Spleen (tissue), 11 donors: ENCODE results near the gene GSTA2. TPM values are rescaled to one million over a fixed set of nuclear protein-coding genes. Genes with fewer than 3 reads are reported as not detected.

Experiments used
- DNase-seq: peaks from one replicate; pipeline ENCODE4 v3.0.0-alpha.2; 2020
- H3K27ac ChIP-seq, 8 donors: fragments of 200-600 bp; sonication (generic) in 7 of 8; 1 replicate in 4 of 8; 2 replicates in 4 of 8; pipeline versions ENCODE4 v1.5.0 to v1.8.0; 2016 to 2021; ENCODE audit warnings: inconsistent platforms in 4 of 8, mild to moderate bottlenecking in 4 of 8, moderate library complexity in 1 of 8
- H3K27me3 ChIP-seq, 7 donors: fragments of 200-600 bp; sonication (generic) in 6 of 7; replicated peaks in 1 of 7; 1 replicate in 4 of 7; 2 replicates in 3 of 7; pipeline versions ENCODE4 v1.5.0 to v1.8.0; 2016 to 2021; ENCODE audit warnings: inconsistent platforms in 3 of 7, mild to moderate bottlenecking in 1 of 7
- H3K36me3 ChIP-seq, 6 donors: fragments of 200-600 bp; sonication (generic) in 5 of 6; 1 replicate in 4 of 6; 2 replicates in 2 of 6; pipeline versions ENCODE4 v1.5.0 to v1.8.0; 2016 to 2021; ENCODE audit warnings: inconsistent platforms in 2 of 6
- H3K4me1 ChIP-seq, 6 donors: fragments of 200-600 bp; sonication (generic) in 5 of 6; 1 replicate in 3 of 6; 2 replicates in 3 of 6; pipeline versions ENCODE4 v1.5.0 to v1.8.0; 2016 to 2021; ENCODE audit warnings: inconsistent platforms in 3 of 6
- H3K4me3 ChIP-seq, 8 donors: fragments of 200-600 bp; sonication (generic) in 7 of 8; 1 replicate in 4 of 8; 2 replicates in 4 of 8; pipeline versions ENCODE4 v1.5.0 to v1.8.0; 2016 to 2021; ENCODE audit warnings: inconsistent platforms in 4 of 8, mild to moderate bottlenecking in 4 of 8, moderate library complexity in 2 of 8
- H3K9me3 ChIP-seq, 8 donors: fragments of 200-600 bp; sonication (generic) in 7 of 8; 1 replicate in 4 of 8; 2 replicates in 4 of 8; pipeline versions ENCODE4 v1.5.0 to v1.8.0; 2016 to 2021; ENCODE audit warnings: inconsistent platforms in 4 of 8
- CTCF ChIP-seq, 11 experiments: fragments of 200-600 bp in 7 of 11; fragments of 450-650 bp in 4 of 11; sonication (generic) in 4 of 11; IDR thresholded peaks in 8 of 11; conservative IDR thresholded peaks in 3 of 11; 1 replicate in 7 of 11; 2 replicates in 4 of 11; pipeline versions ENCODE4 v1.4.0 to v1.8.0; 2016 to 2021; ENCODE audit warnings: antibody characterized with exemption in 11 of 11, inconsistent platforms in 4 of 11, mild to moderate bottlenecking in 1 of 11
- POLR2A ChIP-seq, 3 donors: fragments of 450-650 bp; IDR thresholded peaks; one replicate each; pipeline ENCODE4 v1.5.1; 2017; ENCODE audit warnings: antibody characterized with exemption in 3 of 3, mild to moderate bottlenecking in 1 of 3
- POLR2AphosphoS5 ChIP-seq, 3 donors: sonication (generic); formaldehyde crosslinking; IDR thresholded peaks; one replicate each; pipeline ENCODE4 v1.5.1; 2017; ENCODE audit warnings: antibody characterized with exemption in 3 of 3
- WGBS, 5 donors: extraction: QIAGEN DNeasy Blood & Tissue Kit in 3 of 5; methylation state at CpG; one replicate each; pipeline versions ENCODE4 v1.1.5 to v1.1.7; 2013 to 2018; 5-methylcytosine and 5-hydroxymethylcytosine counted together
- intact Hi-C: fragments of 100-400 bp; cut with DNase I; formaldehyde crosslinking; loops from one replicate; pipeline ENCODE4 v1.15.0; 2023; ENCODE audit warnings: low total_unique reads
- polyA plus RNA-seq, 3 donors: library from polyadenylated mRNA; stranded (reverse); fragments of 200-250 nt; gene quantifications; one replicate each; pipeline ENCODE4 v1.2.1, GENCODE V29; 2013
- total RNA-seq, 7 donors: library from RNA; depleted of rRNA in 3 of 7; stranded (reverse); fragments of >200 nt in 3 of 7; fragmentation: NEBNext Ultra II Directional in 4 of 7; extraction: Animal tissue kit (Norgen Biotek cat#: 25700) in 4 of 7; gene quantifications; one replicate each; pipeline versions ENCODE4 v1.1.0 to v1.2.1, GENCODE V29; 2016 to 2021
- donor health status: healthy with polysubstance abuse.
- donor health status: DM: no; HTN: no; CAD: no; lungs with moderate emphysema.
- donor health status: DM: no; HTN: no; CAD: no.
- donor health status: Bipolar disorder and iron deficiency.
- donor health status: healthy.
- donor health status: DM: no; HTN: no; CAD: no.
- donor health status: DM: yes; HTN: yes; CAD: no.

Gene GSTA2
- total and polyA plus RNA-seq, 10 donors, result not detected

GRCh38 chr6:52727908-52728307 is 35.4 kb downstream of the GSTA2 start:
- 80 to 92% (median 84%) methylated on average over 2 of the region's 2 CpGs for WGBS, 5 donors
- Histone ChIP-seq H3K4me1 (no peaks in the 10 kb centered on the region), H3K36me3 (no peaks in the 10 kb centered on the region), H3K4me3 (no peak overlapping the region), H3K27me3 (no peaks in the 10 kb centered on the region), H3K27ac (no peak overlapping the region), H3K9me3 (no peaks in the 10 kb centered on the region)
- TF ChIP-seq CTCF (IDR thresholded peaks at IDR 0.05 in 8 of 11, conservative IDR thresholded peaks at IDR 0.05 in 3 of 11) (no peak), POLR2A (IDR thresholded peaks at IDR 0.05) (no peak), POLR2AphosphoS5 (IDR thresholded peaks at IDR 0.05) (no peak)
- DNase-seq, result no peak
- intact Hi-C loops, result no loop called here

- Histone ChIP-seq H3K4me3 (no peak overlapping the region), H3K27ac (no peak overlapping the region), H3K36me3 (no peaks in the 10 kb centered on the region), H3K27me3 (no peaks in the 10 kb centered on the region), H3K4me1 (no peaks in the 10 kb centered on the region), H3K9me3 (no peaks in the 10 kb centered on the region)
- no peak for DNase-seq
- TF ChIP-seq CTCF (IDR thresholded peaks at IDR 0.05 in 8 of 11, conservative IDR thresholded peaks at IDR 0.05 in 3 of 11) (no peak), POLR2A (IDR thresholded peaks at IDR 0.05) (no peak), POLR2AphosphoS5 (IDR thresholded peaks at IDR 0.05) (no peak)
- WGBS, 5 donors, result 84 to 89% (median 86%) methylated on average over 15 of the region's 15 CpGs
- intact Hi-C loops, result no loop called here
Observed at GRCh38 chr6:52726741-52727535, 36.3 kb downstream of the GSTA2 start.

GRCh38 chr6:52726193-52726542 is 37.1 kb downstream of the GSTA2 start:
- DNase-seq, result no peak
- H3K4me1 ChIP-seq, result no peaks in the 10 kb centered on the region
- no peak overlapping the region for H3K4me3 ChIP-seq
- no peaks in the 10 kb centered on the region for H3K27me3 ChIP-seq
- no peaks in the 10 kb centered on the region for H3K9me3 ChIP-seq
- no peak overlapping the region for H3K27ac ChIP-seq
- H3K36me3 ChIP-seq, result no peaks in the 10 kb centered on the region
- no peak for TF ChIP-seq POLR2A (IDR thresholded peaks at IDR 0.05)
- TF ChIP-seq CTCF (IDR thresholded peaks at IDR 0.05 in 8 of 11, conservative IDR thresholded peaks at IDR 0.05 in 3 of 11), result no peak
- no peak for TF ChIP-seq POLR2AphosphoS5 (IDR thresholded peaks at IDR 0.05)
- WGBS, 5 donors, result 66 to 93% (median 90%) methylated on average over 2 of the region's 2 CpGs
- intact Hi-C loops, result no loop called here

- H3K4me3 ChIP-seq, result no peak overlapping the region
- WGBS, 5 donors, result 77 to 90% (median 86%) methylated on average over 2 of the region's 2 CpGs
- H3K4me1 ChIP-seq, result no peaks in the 10 kb centered on the region
- intact Hi-C loops, result no loop called here
- TF ChIP-seq POLR2AphosphoS5 (IDR thresholded peaks at IDR 0.05), result no peak
- no peak for TF ChIP-seq POLR2A (IDR thresholded peaks at IDR 0.05)
- TF ChIP-seq CTCF (IDR thresholded peaks at IDR 0.05 in 8 of 11, conservative IDR thresholded peaks at IDR 0.05 in 3 of 11), result no peak
- DNase-seq, result no peak
- H3K9me3 ChIP-seq, result no peaks in the 10 kb centered on the region
- no peak overlapping the region for H3K27ac ChIP-seq
- no peaks in the 10 kb centered on the region for H3K36me3 ChIP-seq
- H3K27me3 ChIP-seq, result no peaks in the 10 kb centered on the region
Observed at GRCh38 chr6:52725535-52726192, 37.6 kb downstream of the GSTA2 start.
